AG09309 (cell line): Measurements from ENCODE around the gene C12orf75.

Experiments used
- DNase-seq: peaks from one replicate; pipeline ENCODE4 v3.0.0-alpha.2; 2010; ENCODE audit warnings: low read depth
- H3K4me3 ChIP-seq: 2 replicates; pipeline ENCODE4 v1.5.1; 2011; ENCODE audit warnings: mild to moderate bottlenecking, low read depth, low read length, moderate library complexity; ENCODE audit not compliant: control insufficient read depth
- TF ChIP-seq, protein P1 (sequence below): IDR thresholded peaks from 2 replicates; pipeline ENCODE4 v1.5.1; 2011; ENCODE audit warnings: mild to moderate bottlenecking, low read depth, low read length, inconsistent platforms; ENCODE audit not compliant: insufficient read depth, control insufficient read depth; ENCODE audit errors: missing control alignments

The C12orf75 gene

DNA sequence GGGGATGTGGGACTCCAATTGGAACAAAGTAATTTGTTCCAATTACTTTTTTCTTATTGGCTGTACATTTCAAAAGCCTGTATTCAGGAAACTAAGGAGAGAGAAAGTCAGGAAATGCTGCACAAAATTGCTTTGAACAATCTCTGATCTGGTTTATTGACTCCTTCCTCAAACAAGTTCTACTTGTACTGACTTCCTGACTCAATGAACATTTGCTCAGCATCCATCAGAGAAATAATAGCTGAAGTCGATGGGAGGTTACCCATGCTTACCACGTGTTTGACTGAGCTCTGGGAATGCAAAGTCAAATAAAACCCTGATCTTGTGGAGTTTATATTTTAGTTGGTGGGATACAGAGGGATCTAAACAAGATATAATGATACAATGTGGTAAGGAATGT, 15.4 kb upstream of the C12orf75 start:
- H3K4me3 ChIP-seq = no peak overlapping the region

DNA sequence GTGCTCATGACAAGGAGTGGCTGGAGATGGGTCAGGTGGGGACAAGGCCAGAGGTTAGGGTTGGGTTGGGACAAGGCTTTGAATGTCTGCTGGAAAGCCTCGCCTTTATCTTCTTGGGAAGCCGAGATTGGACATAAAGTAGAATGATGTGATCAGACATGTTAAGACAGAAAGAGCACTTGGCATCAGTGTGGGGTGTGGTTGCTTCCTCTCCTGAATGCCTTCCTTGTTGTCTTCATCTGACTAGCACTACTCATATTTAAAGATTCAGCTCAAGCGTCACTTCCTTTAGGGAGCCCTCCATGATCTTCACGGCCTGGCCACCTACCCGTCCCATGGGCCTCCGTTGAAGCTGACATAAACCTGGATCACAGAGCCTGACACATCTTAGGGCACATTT, 14.8 kb upstream of the C12orf75 start:
- TF ChIP-seq, protein P1, sequence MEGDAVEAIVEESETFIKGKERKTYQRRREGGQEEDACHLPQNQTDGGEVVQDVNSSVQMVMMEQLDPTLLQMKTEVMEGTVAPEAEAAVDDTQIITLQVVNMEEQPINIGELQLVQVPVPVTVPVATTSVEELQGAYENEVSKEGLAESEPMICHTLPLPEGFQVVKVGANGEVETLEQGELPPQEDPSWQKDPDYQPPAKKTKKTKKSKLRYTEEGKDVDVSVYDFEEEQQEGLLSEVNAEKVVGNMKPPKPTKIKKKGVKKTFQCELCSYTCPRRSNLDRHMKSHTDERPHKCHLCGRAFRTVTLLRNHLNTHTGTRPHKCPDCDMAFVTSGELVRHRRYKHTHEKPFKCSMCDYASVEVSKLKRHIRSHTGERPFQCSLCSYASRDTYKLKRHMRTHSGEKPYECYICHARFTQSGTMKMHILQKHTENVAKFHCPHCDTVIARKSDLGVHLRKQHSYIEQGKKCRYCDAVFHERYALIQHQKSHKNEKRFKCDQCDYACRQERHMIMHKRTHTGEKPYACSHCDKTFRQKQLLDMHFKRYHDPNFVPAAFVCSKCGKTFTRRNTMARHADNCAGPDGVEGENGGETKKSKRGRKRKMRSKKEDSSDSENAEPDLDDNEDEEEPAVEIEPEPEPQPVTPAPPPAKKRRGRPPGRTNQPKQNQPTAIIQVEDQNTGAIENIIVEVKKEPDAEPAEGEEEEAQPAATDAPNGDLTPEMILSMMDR = no peak
- no peak overlapping the region for H3K4me3 ChIP-seq
- DNase-seq = no peak

More for the DNA sequence above, 15.4 kb upstream of the C12orf75 start:
- DNase-seq = no peak
- TF ChIP-seq, protein P1 = no peak

DNA sequence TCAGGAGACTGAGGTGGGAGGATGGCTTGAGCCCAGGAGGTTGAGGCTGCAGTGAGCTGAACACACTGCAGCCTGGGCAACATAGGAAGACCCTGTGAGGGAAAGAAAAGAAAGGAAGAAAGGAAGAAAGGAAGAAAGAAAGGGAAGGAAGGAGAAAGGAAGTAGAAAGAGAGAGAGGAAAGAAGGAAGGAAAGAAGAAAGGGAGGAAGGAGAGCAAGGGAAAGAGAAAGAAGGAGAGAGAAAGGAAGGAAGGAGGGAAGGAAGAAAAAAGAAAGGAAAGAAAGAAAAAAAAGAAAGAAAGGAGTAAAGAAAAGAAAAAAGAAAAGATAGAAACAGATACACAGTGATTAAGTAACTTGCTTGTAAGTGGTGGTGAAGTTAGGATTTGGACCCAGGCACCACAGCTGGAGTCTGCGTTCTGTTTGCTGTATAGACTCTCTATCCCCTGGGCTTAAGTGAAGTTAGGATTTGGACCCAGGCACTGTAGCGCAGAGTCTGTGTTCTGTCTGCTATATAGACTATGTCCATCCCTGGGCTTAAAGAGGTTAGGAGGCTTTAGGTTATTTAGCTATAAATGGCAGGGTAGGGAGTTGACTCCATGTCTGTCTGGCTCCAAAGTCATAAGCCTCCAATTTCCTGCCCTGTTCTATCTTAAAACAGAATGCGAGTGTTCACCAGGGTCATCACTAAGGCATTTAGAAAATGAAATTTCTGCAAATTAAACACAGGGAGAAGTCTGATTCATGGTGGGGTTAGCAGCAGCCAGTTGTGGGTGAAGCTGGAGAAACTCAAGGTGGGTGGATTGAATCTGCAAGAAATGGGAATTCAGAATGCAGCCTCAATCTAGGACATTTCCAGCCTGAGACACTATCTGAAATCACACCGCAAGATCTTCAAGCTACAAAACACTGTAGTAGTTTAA, 13.3 kb upstream of the C12orf75 start:
- TF ChIP-seq, protein P1 = no peak
- peak; percentile 42 for DNase-seq
- H3K4me3 ChIP-seq = no peak overlapping the region

DNA sequence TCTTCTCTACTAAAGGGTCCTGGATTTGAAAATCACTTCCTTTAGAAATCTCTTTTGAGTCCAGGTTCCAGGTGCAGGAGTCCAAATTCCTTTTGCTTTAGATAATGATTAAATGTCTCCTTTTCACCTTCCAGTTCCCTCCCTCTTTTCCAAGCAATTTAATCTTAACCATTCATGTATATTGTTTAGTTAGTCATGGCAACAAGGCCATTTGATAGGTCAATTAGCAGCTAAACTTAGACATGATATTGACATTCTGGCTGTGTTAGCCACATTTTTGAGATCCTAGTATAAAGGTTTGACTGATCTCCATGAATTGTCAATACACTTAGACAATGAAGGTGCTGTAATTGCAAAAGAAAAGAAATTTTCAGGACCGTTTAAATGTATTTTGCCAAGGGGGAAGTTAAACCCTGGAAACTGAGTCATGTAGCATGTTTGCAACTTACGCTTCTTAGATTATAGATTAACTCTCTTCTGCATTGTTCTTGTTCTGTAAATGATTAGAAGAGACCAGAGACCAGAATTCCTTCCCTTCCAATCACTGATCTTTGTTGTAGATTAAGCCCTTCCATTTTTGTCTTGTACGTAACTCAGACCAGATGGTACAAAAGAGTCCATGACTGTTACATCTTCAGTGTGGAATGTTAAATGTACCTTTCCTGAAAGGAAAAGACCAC, 12.4 kb upstream of the C12orf75 start:
- DNase-seq = peak; percentile 27
- H3K4me3 ChIP-seq = no peak overlapping the region
- TF ChIP-seq, protein P1 = no peak

DNA sequence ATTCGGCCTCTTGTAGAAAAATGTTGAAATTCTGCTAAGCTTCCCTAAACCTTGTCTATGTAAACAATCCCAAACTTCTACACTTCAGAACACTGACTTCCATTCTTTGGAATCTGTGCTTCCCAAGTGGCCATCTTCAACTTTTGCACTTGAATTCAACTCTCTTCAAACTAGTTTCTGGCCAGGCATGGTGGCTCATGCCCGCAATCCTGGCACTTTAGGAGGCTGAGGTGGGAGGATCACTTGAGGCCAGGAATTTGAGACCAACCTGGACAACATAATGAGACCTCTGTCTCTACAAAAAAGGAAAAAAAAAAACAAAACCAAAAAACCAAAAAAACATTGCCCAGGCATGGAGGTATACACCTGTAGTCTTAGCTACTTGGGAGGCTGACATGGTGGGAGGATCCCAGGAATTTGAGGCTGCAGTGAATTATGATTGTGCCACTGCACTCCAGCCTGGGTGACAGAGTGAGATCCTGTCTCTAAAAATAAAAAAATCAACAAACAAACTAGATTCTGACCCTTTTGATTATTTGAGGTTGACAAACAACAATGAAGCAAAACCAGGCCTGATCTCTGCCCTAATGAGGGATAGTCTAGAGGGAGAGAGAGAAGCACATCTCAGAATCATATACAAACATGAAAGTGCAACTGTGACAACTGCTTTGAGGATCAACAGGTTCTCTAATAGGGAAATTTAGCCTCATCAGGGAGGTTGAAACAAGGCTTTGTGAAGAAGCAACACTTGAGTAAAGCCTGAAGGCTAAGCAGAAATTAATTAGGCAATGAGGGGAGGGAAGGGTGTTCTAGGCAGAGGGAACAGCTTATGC, 11.6 kb upstream of the C12orf75 start:
- H3K4me3 ChIP-seq = no peak overlapping the region

DNA sequence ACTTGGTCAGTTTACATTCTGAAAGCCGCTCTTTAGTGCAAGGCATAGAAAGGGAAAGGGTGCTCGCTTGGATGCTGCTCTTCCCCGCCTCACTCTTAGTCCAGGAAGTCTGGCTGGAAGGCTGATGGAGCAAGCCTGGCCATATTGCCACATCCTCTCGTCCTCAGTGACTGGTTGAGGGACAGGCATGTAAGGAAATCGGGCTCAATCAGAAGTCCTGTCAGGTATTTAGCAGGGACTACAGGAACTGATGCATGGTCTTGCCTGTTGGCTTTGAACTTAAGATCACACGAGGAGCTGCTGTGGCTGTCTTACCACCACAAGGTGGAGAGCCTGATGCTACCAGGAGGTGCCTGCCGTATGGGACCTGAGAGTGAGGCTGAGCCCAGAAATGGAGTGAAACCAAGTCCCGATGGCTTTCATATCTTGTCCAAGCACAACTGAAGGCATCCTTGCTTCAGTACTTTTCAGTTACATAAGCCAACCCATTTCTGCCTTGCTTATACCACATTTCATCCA, 10.7 kb upstream of the C12orf75 start:
- TF ChIP-seq, protein P1 = peak; percentile 1
- H3K4me3 ChIP-seq = no peak overlapping the region
- no peak for DNase-seq

More for the DNA sequence above, 11.6 kb upstream of the C12orf75 start:
- no peak for DNase-seq
- TF ChIP-seq, protein P1 = no peak
